HUDEP-2 (cell line): Measurements from ENCODE around the gene GRM4.
A peak's percentile ranks its signal among the peaks of the same experiment; 100 is the strongest.
"Not testable (repeated sequence)": the region's sequence is repeated elsewhere in the genome, so short reads cannot be mapped to it uniquely, and the experiment has no call there.

Experiments
- DNase-seq, 76 experiments: peaks; one replicate each; lab custom pipeline; 2025; ENCODE audit not compliant: unreplicated experiment in 76 of 76; lab: John Stamatoyannopoulos, UW

Gene GRM4

GRCh38 chr6:34146021-34146782, at the start of gene GRM4:
GRM4 (minus strand) TSS chr6:34146087; CDS start chr6:34133496, 12,591 bp downstream.
- DNase-seq, result no peak

GRCh38 chr6:34194772-34195171, 48.9 kb upstream of the GRM4 start:
- no peak for DNase-seq

GRCh38 chr6:34190504-34191122, 44.7 kb upstream of the GRM4 start:
- no peak for DNase-seq

GRCh38 chr6:34189806-34190503, 44.1 kb upstream of the GRM4 start:
- DNase-seq, result peak in 58 of 76 experiments; percentile 8 to 74 (median 44)

- not testable (repeated sequence) for DNase-seq
These were observed 38.8 kb upstream of the GRM4 start for GRCh38 chr6:34184726-34185125.

GRCh38 chr6:34182751-34183531, 37.1 kb upstream of the GRM4 start:
- no peak for DNase-seq

- no peak for DNase-seq
These were observed 36.0 kb upstream of the GRM4 start for GRCh38 chr6:34181908-34182307.

- DNase-seq, result no peak
These were observed 33.3 kb upstream of the GRM4 start for GRCh38 chr6:34179106-34179720.

- no peak for DNase-seq
These were observed 32.6 kb upstream of the GRM4 start for GRCh38 chr6:34178357-34179105.

GRCh38 chr6:34177181-34177591, 31.3 kb upstream of the GRM4 start:
- no peak for DNase-seq

- peak in 2 of 76 experiments; percentile 5 to 15 for DNase-seq
These were observed 30.6 kb upstream of the GRM4 start for GRCh38 chr6:34176261-34177031.

GRCh38 chr6:34174846-34175399, 29.0 kb upstream of the GRM4 start:
- DNase-seq, result no peak

GRCh38 chr6:34172961-34173775, 27.3 kb upstream of the GRM4 start:
- DNase-seq, result no peak

- no peak for DNase-seq
These were observed 24.5 kb upstream of the GRM4 start for GRCh38 chr6:34170346-34170745.

- no peak for DNase-seq
These were observed 24.0 kb upstream of the GRM4 start for GRCh38 chr6:34169897-34170296.

GRCh38 chr6:34161857-34162515, 16.1 kb upstream of the GRM4 start:
- DNase-seq, result no peak

GRCh38 chr6:34159844-34160243, 14.0 kb upstream of the GRM4 start:
- DNase-seq, result no peak
